ENCODE data around the gene GPR50. TPM values are rescaled to one million over a fixed set of nuclear protein-coding genes. Genes with fewer than 3 reads are reported as not detected.
A peak's percentile ranks its signal among the peaks of the same experiment; 100 is the strongest.

GPR50 gene
- total RNA-seq, 4 donors from 2014 or later, result not detected

DNA sequence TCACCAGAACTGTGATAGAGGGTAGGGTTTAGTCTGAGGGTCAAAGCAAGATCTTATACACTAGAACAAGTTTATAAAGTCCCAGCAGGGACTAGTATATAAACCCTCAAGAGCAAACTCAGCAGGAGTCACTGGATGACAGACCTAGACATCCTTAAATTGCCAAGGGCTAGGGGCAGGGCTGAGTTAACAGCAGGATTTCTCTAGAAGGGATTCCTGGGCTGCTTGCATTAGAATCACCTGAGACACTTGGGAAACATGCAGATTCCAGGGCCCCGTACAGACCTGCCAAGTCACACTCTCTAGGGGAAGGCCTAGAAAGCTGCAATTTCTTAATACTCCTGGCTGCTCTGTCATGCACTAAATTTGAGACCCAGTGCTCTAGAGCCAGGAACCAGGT, 6.6 kb upstream of the GPR50 start:
- Histone ChIP-seq H3K27ac (replicated peaks in 1 of 4) (no peak overlapping the region), H3K36me3 (no peaks in the 10 kb centered on the region), H3K27me3 (peaks cover 0 to 9% (median under 1%) of the 10 kb centered on the region in 4 donors), H3K4me1 (no peaks in the 10 kb centered on the region), H3K9me3 (peaks cover 0 to 4% (median 0%) of the 10 kb centered on the region in 4 donors), H3K4me3 (no peak overlapping the region)
- WGBS, result no CpG with 5 or more reads among the region's 1 CpG
- intact Hi-C loops (cut with DNase I), result no loop called here
- TF ChIP-seq, protein P1, sequence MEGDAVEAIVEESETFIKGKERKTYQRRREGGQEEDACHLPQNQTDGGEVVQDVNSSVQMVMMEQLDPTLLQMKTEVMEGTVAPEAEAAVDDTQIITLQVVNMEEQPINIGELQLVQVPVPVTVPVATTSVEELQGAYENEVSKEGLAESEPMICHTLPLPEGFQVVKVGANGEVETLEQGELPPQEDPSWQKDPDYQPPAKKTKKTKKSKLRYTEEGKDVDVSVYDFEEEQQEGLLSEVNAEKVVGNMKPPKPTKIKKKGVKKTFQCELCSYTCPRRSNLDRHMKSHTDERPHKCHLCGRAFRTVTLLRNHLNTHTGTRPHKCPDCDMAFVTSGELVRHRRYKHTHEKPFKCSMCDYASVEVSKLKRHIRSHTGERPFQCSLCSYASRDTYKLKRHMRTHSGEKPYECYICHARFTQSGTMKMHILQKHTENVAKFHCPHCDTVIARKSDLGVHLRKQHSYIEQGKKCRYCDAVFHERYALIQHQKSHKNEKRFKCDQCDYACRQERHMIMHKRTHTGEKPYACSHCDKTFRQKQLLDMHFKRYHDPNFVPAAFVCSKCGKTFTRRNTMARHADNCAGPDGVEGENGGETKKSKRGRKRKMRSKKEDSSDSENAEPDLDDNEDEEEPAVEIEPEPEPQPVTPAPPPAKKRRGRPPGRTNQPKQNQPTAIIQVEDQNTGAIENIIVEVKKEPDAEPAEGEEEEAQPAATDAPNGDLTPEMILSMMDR (IDR thresholded peaks at IDR 0.05), result no peak
- TF ChIP-seq POLR2A (IDR thresholded peaks at IDR 0.05; ENCODE audit: low read depth) (no peak), EP300 (IDR thresholded peaks at IDR 0.05) (no peak), POLR2AphosphoS5 (IDR thresholded peaks at IDR 0.05) (no peak)
- no peak for DNase-seq (ENCODE audit: extremely low spot score)

DNA sequence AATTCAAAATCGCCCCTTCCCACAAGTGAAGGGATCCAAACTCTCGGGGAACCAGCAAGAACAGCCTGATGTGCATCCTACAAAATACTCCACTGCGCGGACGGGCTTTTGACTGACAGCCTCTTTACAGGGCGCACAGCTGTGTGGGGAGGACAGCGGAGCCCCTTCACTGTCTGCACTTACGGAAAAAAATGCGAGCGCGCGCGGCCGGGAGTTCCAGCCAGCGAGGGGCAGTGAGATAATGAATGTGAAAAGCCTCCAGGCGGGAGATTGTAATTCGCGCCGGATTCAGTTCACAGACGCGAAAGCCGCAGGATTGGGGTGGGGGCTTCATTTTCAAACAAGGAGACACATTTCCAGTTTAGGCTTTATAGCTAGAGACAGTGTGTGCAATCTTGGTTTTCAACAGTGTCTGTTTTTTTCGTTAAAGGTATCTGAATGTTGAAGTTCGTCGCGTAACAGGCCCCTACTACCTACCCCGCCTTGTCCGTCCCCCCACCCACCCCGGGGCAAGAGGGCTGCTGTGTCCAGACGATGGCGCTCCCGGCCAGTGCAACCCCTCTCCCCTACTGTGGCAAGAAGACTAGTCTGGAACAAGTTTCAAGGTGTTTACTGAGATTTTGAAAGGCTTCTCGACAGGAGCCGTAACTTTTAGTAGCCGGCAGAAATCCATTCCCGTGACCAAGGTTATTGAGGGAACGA, 1.7 kb upstream of the GPR50 start:
- intact Hi-C loops (cut with DNase I), result no loop called here
- no peak overlapping the region for H3K27ac ChIP-seq (replicated peaks in 1 of 4)
- no peak for DNase-seq (ENCODE audit: extremely low spot score)
- WGBS, result 45% methylated on average over 37 of the region's 37 CpGs
- H3K4me1 ChIP-seq, result peaks cover 0 to 17% (median 12%) of the 10 kb centered on the region in 4 donors
- no peaks in the 10 kb centered on the region for H3K36me3 ChIP-seq
- no peak overlapping the region for H3K4me3 ChIP-seq
- TF ChIP-seq POLR2A (IDR thresholded peaks at IDR 0.05; ENCODE audit: low read depth), result no peak
- TF ChIP-seq, protein P1 (IDR thresholded peaks at IDR 0.05), result no peak
- TF ChIP-seq EP300 (IDR thresholded peaks at IDR 0.05), result no peak
- no peak for TF ChIP-seq POLR2AphosphoS5 (IDR thresholded peaks at IDR 0.05)
- peaks cover 0 to 22% (median 4%) of the 10 kb centered on the region in 4 donors for H3K9me3 ChIP-seq
- peaks cover 0 to 48% (median 14%) of the 10 kb centered on the region in 4 donors for H3K27me3 ChIP-seq

DNA sequence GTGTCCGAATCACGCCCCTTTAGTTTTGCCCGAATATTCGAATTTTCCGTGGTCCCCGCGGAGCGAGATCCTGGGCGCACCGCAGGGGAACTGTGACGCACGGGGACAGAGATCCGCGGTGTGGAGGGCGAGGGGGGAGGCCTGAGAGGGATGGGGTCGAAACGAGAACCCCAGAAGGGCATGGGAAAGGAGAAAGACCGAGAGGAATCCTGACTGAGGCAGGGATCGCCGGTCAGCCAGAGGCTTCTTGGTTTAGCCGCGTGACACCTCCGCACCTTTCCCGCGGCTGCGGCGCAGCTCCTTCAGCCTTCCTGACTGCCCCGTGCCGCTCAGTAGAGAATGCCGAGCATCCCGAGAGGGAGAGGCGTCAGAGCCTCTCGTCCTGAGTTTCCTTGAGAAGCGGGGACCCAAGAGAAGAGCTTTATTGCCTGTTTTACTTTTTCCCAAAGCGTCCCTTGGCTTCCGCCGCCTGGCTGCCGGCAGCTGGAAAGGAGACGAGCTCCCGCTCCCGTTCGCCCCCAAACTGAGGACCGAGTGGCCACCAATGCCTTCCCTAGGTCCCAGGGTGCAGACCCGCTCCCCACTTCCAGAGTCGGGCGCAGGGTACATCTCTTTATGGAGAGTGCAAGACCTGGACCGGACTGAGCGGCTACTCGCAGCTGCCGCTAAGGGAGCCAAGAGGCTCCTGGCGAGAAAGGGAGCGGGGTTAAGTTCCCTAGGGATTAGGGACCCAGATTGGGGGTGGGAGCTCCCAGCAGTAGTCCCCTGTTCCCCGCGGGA, 911 bp upstream of the GPR50 start:
- WGBS, result 35% methylated on average over 45 of the region's 54 CpGs
- Histone ChIP-seq H3K27me3 (peaks cover 0 to 53% (median 14%) of the 10 kb centered on the region in 4 donors), H3K9me3 (peaks cover 0 to 22% (median 4%) of the 10 kb centered on the region in 4 donors), H3K27ac (replicated peaks in 1 of 4) (no peak overlapping the region), H3K4me3 (no peak overlapping the region), H3K4me1 (peaks cover 0 to 17% (median 12%) of the 10 kb centered on the region in 4 donors), H3K36me3 (no peaks in the 10 kb centered on the region)
- TF ChIP-seq EP300 (IDR thresholded peaks at IDR 0.05) (no peak), POLR2A (IDR thresholded peaks at IDR 0.05; ENCODE audit: low read depth) (no peak), POLR2AphosphoS5 (IDR thresholded peaks at IDR 0.05) (no peak)
- TF ChIP-seq, protein P1 (IDR thresholded peaks at IDR 0.05), result no peak
- intact Hi-C loops (cut with DNase I), result no loop called here
- DNase-seq (ENCODE audit: extremely low spot score), result no peak

GRCh38 chrX:151177141-151178027, 1.0 kb downstream of the GPR50 start:
- peaks cover 0 to 17% (median 12%) of the 10 kb centered on the region in 4 donors for H3K4me1 ChIP-seq
- DNase-seq (ENCODE audit: extremely low spot score), result no peak
- no peaks in the 10 kb centered on the region for H3K36me3 ChIP-seq
- peaks cover 0 to 62% (median 14%) of the 10 kb centered on the region in 4 donors for H3K27me3 ChIP-seq
- WGBS, result 41% methylated on average over 54 of the region's 96 CpGs
- intact Hi-C loops (cut with DNase I), result no loop called here
- peaks cover 0 to 22% (median 4%) of the 10 kb centered on the region in 4 donors for H3K9me3 ChIP-seq
- TF ChIP-seq POLR2AphosphoS5 (IDR thresholded peaks at IDR 0.05) (no peak), POLR2A (IDR thresholded peaks at IDR 0.05; ENCODE audit: low read depth) (no peak), EP300 (IDR thresholded peaks at IDR 0.05) (no peak)
- TF ChIP-seq, protein P1 (IDR thresholded peaks at IDR 0.05), result no peak
- peak overlapping the region in 2 of 4 donors; percentile 16 to 25 for H3K4me3 ChIP-seq
- no peak overlapping the region for H3K27ac ChIP-seq (replicated peaks in 1 of 4)

Data from esophagus muscularis mucosa (tissue), 4 donors.